Stimulated activated CD4-positive, alpha-beta T cell treated with anti-CD3 and anti-CD28 coated beads, TNF-alpha, amount 100 ng/mL, for 1 hour (primary cell): Measurements from ENCODE around the gene PROC.
"Not testable (repeated sequence)": the region's sequence is repeated elsewhere in the genome, so short reads cannot be mapped to it uniquely, and the experiment has no call there.

ENCODE experiments used
- DNase-seq, 3 donors: peaks; one replicate each; pipeline ENCODE4 v3.0.0-alpha.2; 2020; ENCODE audit warnings: low read depth in 3 of 3, low spot score in 1 of 3

PROC gene

GRCh38 chr2:127426501-127427354, 8.5 kb downstream of the PROC start:
- no peak for DNase-seq

- no peak for DNase-seq
Observed at GRCh38 chr2:127427376-127428056, 9.3 kb downstream of the PROC start.

GRCh38 chr2:127428057-127428814, 10.0 kb downstream of the PROC start:
- DNase-seq: no peak

GRCh38 chr2:127428815-127429109, 10.5 kb downstream of the PROC start:
- DNase-seq: no peak

GRCh38 chr2:127429291-127429690, 11.1 kb downstream of the PROC start:
- no peak for DNase-seq

- DNase-seq: no peak
Observed at GRCh38 chr2:127429844-127430425, 11.7 kb downstream of the PROC start.

- DNase-seq: no peak
Observed at GRCh38 chr2:127431408-127432023, 13.3 kb downstream of the PROC start.

- no peak for DNase-seq
Observed at GRCh38 chr2:127434515-127434914, 16.3 kb downstream of the PROC start.

GRCh38 chr2:127437056-127437455, 18.8 kb downstream of the PROC start:
- DNase-seq: no peak

GRCh38 chr2:127437781-127438726, 19.8 kb downstream of the PROC start:
- no peak for DNase-seq

- DNase-seq: no peak
Observed at GRCh38 chr2:127439343-127439742, 21.1 kb downstream of the PROC start.

- no peak for DNase-seq
Observed at GRCh38 chr2:127448526-127448925, 30.3 kb downstream of the PROC start.

GRCh38 chr2:127449414-127449813, 31.2 kb downstream of the PROC start:
- no peak for DNase-seq

GRCh38 chr2:127449898-127450297, 31.7 kb downstream of the PROC start:
- DNase-seq: no peak

- no peak for DNase-seq
Observed at GRCh38 chr2:127451981-127452380, 33.8 kb downstream of the PROC start.

- DNase-seq: not testable (repeated sequence)
Observed at GRCh38 chr2:127452423-127452822, 34.2 kb downstream of the PROC start.

- DNase-seq: no peak
Observed at GRCh38 chr2:127453013-127453391, 34.8 kb downstream of the PROC start.

GRCh38 chr2:127453392-127454171, 35.4 kb downstream of the PROC start:
- DNase-seq: no peak
